Glomerular endothelial cell (primary cell): ENCODE measurements around the gene SRA1. TPM values are rescaled to one million over a fixed set of nuclear protein-coding genes. Genes with fewer than 3 reads are reported as not detected.

Experiments
- DNase-seq: peaks from one replicate; pipeline ENCODE4 v3.0.0-alpha.2; 2011; ENCODE audit warnings: low read depth, low spot score; ENCODE audit errors: extremely low read depth
- total RNA-seq: library from RNA; depleted of rRNA; stranded (reverse); fragments of >200 nt; gene quantifications from 2 replicates; pipeline ENCODE4 v1.2.3, GENCODE V29; 2015

Gene SRA1
- total RNA-seq, 1 donor from 2014 or later = 24.3 TPM

- DNase-seq = no peak
Observed at GRCh38 chr5:140571105-140571504, 13.8 kb upstream of the SRA1 start.

DNA sequence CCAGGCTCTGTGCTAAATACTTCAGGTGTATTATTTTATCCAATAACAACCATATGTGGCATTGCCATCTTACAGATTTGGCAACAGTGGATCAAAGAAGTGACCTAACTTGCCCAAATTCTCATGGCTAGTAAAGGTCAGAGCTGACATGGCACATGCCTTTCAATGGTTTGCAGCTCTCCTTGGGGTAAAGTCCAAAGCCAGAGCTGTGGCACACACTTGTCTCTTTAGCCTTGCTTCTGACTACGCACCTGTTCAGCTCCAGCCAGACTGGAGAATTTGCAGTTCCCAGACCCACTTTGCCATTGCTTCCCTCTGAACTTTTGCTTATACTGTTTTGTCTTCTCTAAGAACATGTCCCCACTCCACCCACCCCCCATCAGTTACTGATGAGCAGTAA lies 13.2 kb upstream of the SRA1 start:
- DNase-seq = no peak

DNA sequence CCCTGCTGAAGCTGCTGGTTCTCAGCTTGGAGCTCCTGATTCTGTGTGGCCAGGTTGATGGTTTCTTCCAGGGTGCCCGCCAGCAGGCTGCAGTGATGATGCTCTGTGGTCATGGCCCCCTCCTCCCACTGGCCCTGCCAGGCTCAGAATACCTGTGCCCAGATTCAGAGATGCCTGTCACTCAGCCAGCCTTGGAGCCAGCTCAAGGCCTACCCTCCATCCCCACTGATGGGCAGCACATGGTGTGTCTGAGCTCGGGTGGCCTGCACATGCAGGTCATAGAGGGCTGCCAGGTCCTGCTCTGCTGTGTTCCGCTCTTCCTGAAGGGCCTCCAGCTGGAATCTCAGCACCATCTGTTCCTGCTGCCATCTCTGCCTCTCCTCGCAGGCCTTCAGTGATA lies 12.8 kb upstream of the SRA1 start:
- DNase-seq = no peak

DNA sequence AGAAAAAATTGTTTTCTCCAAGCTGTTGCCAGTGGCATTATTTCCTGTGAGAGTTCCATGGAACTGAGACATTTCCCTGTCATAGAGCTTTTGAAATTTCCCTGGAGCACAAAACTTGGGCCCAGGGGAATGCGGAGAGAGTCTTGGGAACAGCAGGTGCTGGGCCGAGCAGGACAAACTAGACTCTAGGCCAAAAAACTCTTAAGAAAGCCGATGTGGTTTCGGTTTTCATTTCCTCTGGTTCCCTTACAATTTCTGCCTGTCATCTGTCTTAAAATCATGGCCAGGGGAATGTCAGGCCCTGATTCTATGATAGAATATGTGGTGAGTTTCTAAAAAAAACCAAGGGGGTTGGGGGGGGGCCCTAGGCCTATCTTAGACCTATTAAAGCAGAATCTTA lies 11.9 kb upstream of the SRA1 start:
- no peak for DNase-seq

DNA sequence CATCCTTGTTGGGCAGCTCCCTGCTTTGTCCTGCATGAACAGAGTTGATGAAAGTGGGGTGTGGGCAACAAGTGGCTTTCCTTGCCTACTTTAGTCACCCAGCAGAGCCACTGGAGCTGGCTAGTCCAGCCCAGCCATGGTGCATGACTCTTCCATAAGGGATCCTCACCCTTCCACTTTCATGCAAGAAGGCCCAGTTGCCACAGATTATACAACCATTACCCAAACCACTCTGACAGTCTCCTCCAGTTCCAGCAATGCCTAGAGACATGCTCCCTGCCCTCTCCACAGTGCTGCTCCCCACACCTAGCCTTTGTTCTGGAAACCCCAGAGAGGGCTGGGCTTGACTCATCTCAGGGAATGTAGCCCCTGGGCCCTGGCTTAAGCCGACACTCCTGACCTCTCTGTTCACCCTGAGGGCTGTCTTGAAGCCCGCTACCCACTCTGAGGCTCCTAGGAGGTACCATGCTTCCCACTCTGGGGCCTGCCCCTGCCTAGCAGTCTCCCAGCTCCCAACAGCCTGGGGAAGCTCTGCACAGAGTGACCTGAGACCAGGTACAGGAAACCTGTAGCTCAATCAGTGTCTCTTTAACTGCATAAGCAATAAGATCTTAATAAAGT lies 11.3 kb upstream of the SRA1 start:
- no peak for DNase-seq

DNA sequence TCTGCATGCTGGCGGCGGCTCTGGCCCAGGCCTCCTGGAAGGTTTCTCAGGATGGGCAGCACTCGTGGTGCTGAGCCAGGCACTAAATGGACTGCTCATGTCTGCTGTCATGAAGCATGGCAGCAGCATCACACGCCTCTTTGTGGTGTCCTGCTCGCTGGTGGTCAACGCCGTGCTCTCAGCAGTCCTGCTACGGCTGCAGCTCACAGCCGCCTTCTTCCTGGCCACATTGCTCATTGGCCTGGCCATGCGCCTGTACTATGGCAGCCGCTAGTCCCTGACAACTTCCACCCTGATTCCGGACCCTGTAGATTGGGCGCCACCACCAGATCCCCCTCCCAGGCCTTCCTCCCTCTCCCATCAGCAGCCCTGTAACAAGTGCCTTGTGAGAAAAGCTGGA lies 10.6 kb upstream of the SRA1 start:
- DNase-seq = no peak

GRCh38 chr5:140567136-140567818 lies 10.0 kb upstream of the SRA1 start:
- no peak for DNase-seq

- no peak for DNase-seq
Observed at GRCh38 chr5:140566665-140567064, 9.4 kb upstream of the SRA1 start.

DNA sequence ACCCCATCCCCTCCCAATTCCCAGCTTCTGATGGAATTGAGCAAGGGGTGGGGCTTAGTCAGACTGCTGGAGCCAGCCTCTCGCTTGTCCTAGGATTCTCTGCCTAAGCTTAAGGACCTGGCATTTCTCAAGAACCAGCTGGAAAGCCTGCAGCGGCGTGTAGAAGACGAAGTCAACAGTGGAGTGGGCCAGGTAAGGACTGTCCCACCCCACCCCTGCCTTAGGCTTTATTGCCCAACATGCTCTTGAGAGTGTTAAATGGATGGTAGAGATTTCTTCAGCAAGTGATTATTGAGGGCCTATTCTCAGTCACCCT lies 8.5 kb upstream of the SRA1 start:
- no peak for DNase-seq

GRCh38 chr5:140565024-140565779 lies 7.9 kb upstream of the SRA1 start:
- DNase-seq = no peak

DNA sequence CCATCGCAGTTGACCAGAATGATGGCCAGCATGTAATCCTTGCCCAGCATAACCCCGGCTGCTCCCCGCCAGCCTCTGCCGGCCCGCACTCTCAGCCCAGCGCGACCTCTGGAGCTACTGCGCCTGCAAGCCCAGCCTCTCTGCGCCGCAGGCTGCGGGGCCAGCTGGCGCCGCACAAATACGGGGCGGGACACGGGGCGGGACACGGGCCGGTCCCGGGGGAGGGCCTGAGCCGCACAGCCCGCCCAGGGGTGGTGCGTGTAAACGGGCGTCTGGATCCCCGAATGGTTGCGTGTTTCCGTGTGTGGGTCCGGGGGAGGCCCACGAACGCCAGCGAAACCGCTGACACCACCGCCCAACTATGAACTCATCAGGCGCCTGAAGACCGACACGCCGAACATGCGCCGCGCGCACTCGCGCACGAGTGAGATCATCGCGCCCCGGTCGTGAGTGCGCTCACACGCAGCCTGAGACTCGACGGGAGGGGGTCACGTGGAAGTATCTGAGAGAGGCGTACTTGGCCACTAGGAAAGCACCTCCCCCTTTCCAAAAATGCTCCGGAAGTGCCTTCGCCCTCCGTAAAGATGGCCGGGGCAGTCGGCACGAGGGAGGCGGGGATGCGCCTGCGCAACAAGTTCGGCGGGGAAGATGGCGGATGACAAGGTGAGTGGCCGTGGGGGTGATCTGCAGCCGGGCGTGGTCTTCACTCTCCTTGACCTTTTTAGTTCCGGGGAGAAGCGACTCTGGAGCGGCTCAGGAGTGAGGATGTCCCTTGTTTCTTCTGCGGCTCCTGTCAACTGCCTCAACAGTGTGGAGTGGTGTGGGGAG lies 7.1 kb upstream of the SRA1 start, which contains the start of the genes APBB3 and SLC35A4:
APBB3 (minus strand) TSS at position 403 of the 828 bp plus-strand sequence; CDS start at position 50, 353 bp downstream.
SLC35A4 (plus strand) TSS at position 633 of the 828 bp plus-strand sequence. CDS start 2,342 bp downstream, outside the sequence.
- peak; percentile 82 for DNase-seq

- no peak for DNase-seq
Observed at GRCh38 chr5:140563596-140563995, 6.3 kb upstream of the SRA1 start.

DNA sequence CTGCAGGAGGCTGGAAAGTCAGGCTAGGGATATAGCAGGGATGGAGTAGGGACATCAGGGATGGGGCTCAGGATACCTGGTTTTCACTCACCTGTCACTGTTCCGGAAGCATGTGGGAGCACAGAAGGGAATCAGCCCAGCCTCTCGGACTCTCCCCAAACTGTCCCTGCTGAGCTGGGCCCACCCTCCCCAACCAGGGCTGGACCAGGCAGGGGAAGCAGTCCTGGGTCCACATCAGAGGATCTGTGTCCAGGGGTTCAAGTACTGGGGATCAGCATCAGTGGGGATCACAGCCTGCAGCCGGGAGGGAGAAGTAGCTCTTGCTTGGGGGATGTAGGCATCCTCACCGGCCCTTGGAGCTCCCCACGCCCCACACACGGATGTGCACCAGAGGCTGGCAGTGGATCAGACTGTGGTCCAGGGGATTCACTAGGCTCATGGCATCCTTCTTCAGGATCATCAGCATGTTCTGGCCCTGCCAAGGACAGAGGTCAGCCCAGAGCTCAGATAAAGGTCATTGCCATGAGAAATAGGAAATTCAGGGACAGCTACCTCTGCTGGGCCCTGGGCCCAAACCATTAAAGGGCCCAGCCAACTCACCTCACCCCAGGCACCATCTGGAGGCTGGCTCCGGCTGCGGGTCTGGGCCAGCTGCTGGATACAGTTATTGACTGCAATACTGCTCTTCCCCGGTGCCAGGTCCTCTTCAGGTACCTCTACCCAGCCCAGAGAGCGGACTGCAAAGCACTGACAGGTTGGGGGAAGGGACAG lies 4.7 kb upstream of the SRA1 start:
- no peak for DNase-seq

- no peak for DNase-seq
Observed at GRCh38 chr5:140560227-140560626, 3.0 kb upstream of the SRA1 start.

GRCh38 chr5:140558542-140558941 lies 1.3 kb upstream of the SRA1 start:
- no peak for DNase-seq

DNA sequence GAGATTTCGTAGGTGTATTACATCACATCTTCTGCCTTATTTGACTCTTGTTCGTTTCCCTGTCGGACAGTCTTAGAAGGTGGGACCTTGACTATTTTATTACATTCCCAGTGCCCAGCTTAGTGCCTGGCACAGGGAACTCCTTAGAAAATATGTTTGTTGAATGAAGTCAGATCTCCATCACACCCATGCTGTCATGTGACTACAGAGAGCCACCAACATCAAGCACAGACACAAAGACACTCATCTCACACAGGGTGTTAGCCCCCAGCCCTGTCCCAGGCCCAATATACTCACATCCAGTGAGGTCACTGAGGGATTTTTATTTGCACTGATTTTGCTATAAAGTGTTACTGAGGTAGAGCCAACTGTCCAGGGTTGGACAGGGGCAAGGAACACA lies 692 bp upstream of the SRA1 start:
- DNase-seq = no peak

GRCh38 chr5:140556438-140556837 lies 835 bp downstream of the SRA1 start:
- DNase-seq = no peak

GRCh38 chr5:140555747-140556312 lies 1.4 kb downstream of the SRA1 start:
- DNase-seq = no peak

DNA sequence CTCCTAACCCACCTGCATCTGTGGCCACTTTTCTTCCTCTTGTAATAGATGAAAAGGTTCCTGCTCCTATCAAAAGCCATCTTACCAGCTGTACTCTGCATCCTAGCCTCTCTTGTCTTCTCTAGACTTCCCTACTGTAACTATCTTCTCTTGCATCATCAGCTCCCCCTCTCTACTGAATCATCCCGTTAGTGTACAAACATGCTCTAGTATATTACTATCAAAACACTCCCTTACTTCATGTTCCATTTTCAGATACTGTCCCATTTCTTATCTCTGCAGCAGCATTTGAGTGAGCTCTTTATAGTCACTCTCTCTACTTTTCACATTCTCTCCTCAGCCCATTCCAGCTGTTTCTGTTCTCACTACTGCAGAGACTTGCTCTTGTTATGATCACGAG lies 2.8 kb downstream of the SRA1 start:
- DNase-seq = no peak

GRCh38 chr5:140553657-140554056 lies 3.6 kb downstream of the SRA1 start:
- no peak for DNase-seq
